NCI-H69 (cell line): ENCODE measurements around the gene BCL2L14.
"Not testable (repeated sequence)": the region's sequence is repeated elsewhere in the genome, so short reads cannot be mapped to it uniquely, and the experiment has no call there.

Experiments used
- DNase-seq: peaks from one replicate; lab custom pipeline; 2025; lab: John Stamatoyannopoulos, UW

BCL2L14 gene

DNA sequence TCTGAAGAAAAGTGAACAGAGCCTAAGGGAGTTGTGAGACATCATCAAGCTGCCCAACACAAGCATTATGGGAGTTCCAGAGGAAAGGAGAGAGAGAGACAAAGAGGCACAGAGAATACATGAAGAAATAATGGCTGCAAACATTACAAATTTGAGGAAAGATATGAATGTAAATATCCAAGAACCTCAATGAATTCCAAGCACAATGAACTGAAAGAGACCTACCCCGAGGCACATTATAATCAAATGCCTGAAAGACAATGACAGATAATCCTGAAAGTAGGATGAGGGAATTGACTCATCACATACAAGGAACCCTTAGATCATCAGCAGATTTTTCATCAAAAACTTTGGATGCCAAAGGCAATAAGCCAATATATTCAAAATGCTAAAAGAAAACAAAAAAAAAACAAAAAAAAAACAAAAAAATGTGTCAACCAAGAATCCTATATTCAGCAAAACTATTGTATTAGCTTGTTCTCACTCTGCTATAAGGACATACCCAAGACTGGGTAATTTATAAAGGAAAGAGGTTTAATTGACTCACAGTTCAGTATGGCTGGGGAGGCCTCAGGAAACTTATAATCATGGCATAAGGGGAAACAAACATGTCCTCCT, 37.8 kb downstream of the BCL2L14 start:
- DNase-seq, result no peak

DNA sequence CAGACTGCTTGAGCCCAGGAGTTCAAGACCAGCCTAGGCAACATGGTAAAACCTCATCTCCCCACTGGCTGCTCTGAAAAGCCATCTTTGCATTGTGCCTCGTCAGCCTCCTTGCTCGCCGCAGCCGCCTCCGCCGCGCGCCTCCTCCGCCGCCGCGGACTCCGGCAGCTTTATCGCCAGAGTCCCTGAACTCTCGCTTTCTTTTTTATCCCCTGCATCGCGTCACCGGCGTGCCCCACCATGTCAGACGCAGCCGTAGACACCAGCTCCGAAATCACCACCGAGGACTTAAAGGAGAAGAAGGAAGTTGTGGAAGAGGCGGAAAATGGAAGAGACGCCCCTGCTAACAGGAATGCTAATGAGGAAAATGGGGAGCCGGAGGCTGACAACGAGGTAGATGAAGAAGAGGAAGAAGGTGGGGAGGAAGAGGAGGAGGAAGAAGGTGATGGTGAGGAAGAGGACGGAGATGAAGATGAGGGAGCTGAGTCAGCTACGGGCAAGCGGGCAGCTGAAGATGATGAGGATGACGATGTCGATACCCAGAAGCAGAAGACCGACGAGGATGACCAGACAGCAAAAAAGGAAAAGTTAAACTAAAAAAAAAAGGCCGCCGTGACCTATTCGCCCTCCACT, 40.3 kb downstream of the BCL2L14 start:
- not testable (repeated sequence) for DNase-seq

DNA sequence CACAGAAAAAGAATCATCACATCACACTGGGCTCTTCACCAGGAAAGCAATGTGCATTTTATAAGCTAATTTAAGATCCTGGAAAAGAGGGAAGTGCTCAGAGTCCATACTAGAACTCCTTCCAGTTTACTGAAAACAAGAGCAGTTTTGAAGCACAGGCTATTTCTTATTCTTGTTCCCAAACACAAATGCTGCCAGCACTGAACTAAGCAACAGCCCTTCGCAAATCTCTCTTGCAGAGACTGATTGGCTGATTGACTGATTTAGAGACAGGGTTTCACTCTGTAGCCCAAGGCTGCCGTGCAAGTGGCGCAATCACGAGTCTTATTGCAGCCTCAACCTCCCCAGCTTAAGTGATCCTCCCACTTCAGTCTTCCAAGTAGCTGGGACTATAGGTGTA, 44.8 kb downstream of the BCL2L14 start:
- DNase-seq, result no peak

DNA sequence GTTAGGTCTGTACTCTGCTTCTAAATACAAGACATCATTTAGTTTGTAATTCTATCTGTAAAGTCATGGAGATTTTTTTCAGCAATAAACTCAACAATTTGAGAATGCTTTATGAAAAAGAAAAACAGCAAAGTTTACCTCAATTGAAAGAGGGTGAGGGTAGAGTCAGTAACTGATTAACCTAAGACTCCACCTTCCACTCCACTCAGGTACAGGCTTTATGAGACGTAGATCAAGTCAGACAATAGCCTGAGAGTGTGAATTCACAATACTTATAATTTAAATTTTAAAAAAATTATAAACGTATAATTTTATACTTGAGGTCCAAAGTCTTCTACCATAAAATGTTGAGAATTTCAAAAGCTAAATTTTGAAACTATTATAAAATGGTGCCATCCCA, 45.9 kb downstream of the BCL2L14 start:
- no peak for DNase-seq

DNA sequence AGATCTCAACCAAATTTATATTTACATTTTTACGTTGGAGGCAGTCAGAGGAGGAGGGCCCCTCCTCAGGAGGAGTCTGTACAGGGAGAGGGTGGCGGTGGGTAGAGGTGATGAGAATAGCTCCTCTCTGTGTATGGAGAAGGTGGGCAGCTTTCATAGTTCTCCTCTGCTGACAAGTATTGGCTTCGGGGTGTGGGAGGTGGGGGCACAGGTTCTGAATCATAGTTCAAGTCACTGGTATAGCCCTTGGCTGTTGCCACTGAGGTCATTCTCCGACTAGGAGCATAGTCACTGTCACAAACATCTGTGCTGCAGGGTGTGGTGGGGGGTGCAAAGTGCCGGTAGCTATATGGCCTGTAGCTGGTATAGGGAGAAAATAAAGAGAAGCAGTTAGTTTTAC, 50.3 kb downstream of the BCL2L14 start:
- DNase-seq, result no peak

DNA sequence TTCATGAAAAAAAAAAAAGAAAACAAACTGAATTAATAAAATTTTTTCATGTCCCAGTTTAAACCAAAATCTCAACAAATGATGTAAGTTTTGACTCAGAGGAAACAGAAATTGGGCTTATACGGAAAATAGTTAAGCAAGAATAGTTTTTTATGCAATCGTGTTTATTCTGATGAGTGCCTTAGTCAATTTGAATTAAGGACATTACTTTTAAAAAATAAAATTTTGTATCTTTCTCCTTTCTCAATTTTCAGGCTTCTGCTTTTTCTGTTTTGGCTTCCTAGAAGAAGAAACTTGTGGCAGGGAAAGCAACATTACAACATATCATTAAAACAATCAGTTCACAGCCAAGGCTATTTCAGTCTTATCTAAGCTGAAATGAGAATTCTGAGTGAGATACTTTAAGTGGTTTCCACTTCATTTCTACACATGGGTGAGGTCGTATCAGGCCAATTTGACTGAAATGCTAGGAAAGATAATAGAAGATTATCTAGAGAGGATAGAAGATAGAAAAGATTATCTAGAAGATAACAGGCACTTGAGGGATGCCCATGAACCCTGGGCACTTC, 52.4 kb downstream of the BCL2L14 start:
- no peak for DNase-seq

DNA sequence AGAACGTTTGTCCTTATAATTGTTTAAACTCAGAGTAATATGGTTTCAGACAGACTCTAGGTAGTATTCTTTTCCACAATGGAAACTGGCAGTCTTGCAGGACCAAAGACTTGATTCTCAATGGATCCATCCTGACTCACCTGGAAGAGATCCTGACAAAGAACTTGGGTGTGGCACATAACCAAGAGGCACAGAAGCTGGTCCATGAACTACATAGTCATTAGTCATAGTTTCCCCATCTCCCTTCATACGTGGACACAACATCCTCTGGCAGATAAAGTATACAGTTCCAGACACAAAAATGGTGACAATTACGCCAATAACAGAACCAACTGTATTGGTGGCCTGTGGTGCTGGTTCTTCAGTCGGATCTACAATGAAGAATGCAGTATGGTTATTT, 55.8 kb downstream of the BCL2L14 start:
- DNase-seq, result no peak

DNA sequence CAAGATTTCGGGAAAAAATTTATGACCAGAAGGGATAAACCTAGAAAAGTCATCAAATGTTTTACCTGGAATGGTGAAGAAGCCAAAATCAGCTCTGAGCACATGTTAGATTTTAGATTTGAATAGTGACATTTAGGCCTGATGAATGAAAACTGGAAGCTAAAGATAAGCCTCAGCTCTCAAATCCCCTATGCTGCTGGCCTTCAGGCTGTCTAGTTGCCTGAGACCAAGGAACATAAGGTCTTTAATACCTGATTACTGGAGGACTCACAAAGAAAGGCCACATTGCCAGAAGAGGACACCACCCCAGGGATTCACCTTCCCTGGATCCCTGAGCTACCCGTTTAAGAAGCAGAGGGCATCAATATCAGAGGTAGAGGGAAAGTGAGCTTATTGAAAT, 56.6 kb downstream of the BCL2L14 start:
- no peak for DNase-seq

DNA sequence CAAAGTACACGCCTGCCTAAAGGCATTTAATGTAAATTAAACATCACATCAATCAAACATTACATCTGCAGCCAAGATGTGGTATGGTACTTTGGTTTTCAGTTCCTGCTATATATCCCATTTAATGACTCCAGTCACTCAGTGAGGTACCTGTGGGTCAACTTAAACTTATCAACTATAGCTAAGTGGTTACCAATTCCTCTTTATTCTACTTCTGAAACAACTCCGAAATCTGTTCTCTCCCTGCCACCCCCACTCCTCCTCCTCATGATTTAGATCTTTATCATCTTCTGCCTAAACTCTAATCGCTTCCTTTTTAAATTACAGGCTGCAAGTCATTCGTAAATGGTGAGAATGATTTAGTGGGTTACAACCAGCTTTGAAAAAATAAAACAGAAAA, 57.9 kb downstream of the BCL2L14 start:
- no peak for DNase-seq

DNA sequence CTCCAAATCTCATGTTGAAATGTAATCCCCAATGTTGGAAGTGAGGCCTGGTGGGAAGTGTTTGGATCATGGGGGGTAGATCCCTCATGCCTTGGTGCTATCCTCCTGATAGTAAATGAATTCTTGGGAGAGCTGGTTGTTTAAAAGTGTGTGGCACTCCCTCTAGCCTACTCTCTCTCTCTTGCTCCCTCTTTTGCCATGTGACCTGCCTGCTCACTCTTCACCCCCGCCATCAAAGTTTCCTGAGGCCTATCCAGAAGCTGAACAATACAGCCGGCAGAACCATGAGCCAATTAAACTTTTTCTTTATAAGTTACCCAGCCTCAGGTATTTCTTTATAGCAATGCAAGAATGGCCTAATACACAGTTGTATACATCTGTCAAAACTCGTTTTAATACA, 62.5 kb downstream of the BCL2L14 start:
- DNase-seq, result no peak

DNA sequence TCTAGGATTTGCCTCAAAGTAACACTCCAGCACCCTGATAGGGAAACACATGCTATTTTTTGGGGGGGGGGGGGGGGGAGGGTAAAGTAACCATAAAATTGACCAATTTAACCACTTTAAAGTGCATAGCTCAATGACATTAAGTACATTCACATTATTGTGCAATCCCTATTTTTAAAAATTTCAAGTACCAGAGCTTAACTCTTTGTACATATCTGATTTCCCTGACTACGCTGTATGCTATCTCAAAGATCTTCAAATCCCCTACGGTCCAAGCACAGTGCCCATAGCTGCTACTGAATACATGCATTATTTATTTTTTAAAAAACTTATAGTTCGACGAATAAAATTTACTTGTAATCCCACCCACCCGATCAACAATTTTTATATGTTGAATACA, 63.0 kb downstream of the BCL2L14 start:
- no peak for DNase-seq

DNA sequence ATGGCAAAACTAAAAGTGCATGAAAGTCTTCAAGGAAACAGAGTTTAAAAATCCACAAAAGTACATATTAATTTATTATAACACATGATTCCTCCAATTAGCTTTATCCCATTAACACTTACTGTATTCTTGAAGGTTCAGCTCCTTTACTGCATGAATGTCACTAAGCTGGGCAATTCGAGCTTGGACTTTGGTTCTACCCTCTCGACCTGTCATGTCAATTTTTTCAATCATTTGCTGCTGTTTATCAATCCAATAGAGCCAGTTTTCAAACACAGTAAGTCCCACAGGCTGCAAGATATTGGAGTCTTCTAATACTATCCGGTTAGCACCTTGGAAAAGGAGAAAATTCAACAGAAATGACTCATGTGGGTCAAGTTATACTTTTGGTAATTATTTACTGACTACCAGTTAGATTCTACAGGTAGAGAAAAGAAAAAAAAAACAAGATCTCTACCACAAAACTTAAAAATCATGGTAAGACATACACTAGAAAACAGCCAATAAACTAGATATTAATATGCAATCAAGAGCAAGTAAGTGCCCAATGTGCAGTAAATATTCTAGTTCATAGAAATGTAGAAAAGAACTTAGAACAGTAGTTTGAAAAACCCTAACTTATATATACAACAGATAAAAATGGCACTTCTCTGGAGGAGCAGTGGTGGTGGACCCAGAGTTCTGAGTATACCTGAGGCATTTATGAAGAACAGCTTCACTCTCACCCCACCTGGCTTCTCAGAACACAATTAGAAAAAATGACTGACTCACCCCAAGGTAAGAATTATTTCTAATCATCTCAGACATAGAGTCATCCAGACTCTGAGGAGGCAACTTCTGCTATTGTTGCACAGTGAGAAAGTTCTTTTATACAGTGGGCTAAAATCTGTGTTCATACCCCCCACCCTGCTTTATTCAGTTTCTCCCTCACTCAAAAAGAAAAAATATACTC, 67.7 kb downstream of the BCL2L14 start:
- no peak for DNase-seq

DNA sequence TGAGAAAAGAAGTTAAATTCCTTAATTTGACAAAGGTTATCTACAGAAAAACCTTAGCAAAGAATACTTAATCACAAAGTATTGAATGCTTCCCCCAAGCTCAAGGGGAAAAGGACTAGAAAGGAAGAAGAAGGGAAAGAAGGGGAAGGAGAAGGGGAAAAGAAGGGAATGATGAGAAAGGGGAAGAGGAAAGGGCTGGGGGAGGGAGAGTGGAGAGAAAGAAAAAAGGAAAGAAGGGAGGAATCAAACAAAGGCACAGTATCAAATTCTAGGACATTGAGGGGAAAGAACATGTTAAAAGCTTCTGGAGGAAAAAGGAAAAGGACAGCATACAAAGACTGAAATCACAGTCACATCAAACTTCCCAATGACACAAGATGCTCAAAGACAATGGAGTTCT, 70.3 kb downstream of the BCL2L14 start:
- DNase-seq, result no peak

DNA sequence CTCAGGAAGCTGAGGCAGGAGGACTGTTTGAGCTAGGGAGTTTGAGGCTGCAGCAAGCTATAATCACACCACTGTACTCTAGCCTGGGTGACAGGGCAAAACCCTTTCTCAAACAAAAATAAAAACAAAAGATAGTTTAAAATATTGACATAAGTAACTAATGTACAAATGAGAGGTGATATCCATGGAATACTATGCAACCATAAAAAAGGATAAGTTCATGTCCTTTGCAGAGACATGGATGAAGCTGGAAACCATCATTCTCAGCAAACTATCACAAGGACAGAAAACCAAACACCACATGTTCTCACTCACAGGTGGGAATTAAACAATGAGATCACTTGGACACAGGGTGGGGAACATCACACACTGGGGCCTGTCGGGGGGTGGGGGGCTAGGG, 73.8 kb downstream of the BCL2L14 start:
- DNase-seq, result not testable (repeated sequence)

DNA sequence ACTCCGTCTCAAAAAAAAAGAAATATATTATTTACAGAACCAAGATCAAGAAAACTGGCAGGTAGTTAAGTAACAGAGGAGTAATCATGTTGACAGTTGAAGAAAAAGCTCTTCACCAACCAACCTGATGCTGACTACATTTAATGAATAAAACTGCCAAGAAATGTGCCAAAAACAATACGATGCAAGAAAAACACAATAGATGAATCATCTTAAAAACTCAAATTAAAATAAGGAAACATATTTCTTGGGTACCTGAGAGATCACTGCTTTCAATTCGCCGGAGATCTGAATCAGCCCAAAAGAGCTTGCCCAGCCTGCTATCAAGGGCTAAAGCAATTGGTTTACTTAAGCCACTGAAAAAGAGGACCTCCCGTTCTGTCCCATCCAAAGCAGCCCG, 76.4 kb downstream of the BCL2L14 start:
- no peak for DNase-seq
